HepG2 (cell line): ENCODE data around the gene TMEM80. TPM values are rescaled to one million over a fixed set of nuclear protein-coding genes. Genes with fewer than 3 reads are reported as not detected.

Experiments
- ELF1 ChIP-seq: sonication (generic); formaldehyde crosslinking; IDR thresholded peaks from 2 replicates; pipeline ENCODE4 v1.4.0; 2020; ENCODE audit warnings: missing genetic modification reagents
- KAT2B ChIP-seq: fragments of 150-350 bp; IDR thresholded peaks from 2 replicates; pipeline ENCODE4 v1.6.1; 2014; ENCODE audit warnings: low read depth, low read length, borderline replicate concordance
- MTF2 ChIP-seq: sonication (generic); formaldehyde crosslinking; IDR thresholded peaks from 2 replicates; pipeline ENCODE4 v1.5.0; 2020; ENCODE audit warnings: missing genetic modification reagents, borderline replicate concordance
- NCOA5 ChIP-seq: sonication (generic); formaldehyde crosslinking; IDR thresholded peaks from 2 replicates; pipeline ENCODE4 v1.4.0; 2020; ENCODE audit warnings: missing genetic modification reagents
- SOX6 ChIP-seq, 2 experiments: fragments of 450-650 bp in 1 of 2; sonication (generic) in 1 of 2; formaldehyde crosslinking in 1 of 2; IDR thresholded peaks; 2 replicates each; pipeline versions ENCODE4 v1.4.0 to v1.6.1; 2017 to 2020; ENCODE audit warnings: antibody characterized with exemption in 1 of 2, mild to moderate bottlenecking in 1 of 2, missing genetic modification reagents in 1 of 2
- ZNF431 ChIP-seq: sonication (generic); formaldehyde crosslinking; IDR thresholded peaks from 2 replicates; pipeline ENCODE4 v1.9.0; 2022; ENCODE audit warnings: missing genetic modification reagents, low read depth, mild to moderate bottlenecking, borderline replicate concordance
- ZNF570 ChIP-seq: sonication (generic); formaldehyde crosslinking; IDR thresholded peaks from 2 replicates; pipeline ENCODE4 v1.4.0; 2020; ENCODE audit warnings: mild to moderate bottlenecking, missing genetic modification reagents, borderline replicate concordance
- polyA plus RNA-seq, 8 experiments: library from polyadenylated mRNA; depleted of rRNA in 3 of 8; stranded (reverse) in 7 of 8; unstranded in 1 of 8; fragments of >200 nt; fragmentation: Illumina TruSeq in 4 of 8; extraction: Trizol in 4 of 8; gene quantifications; 2 replicates each; pipeline versions ENCODE4 v1.2.1 to v1.2.3, GENCODE V29; 2011 to 2016; ENCODE audit warnings: low read depth in 4 of 8, missing spikeins in 1 of 8, mixed read lengths in 1 of 8; ENCODE audit not compliant: insufficient read depth in 1 of 8
- total RNA-seq, 5 experiments: library from RNA; depleted of rRNA; stranded (reverse); fragments of >200 nt; fragmentation: Illumina TruSeq; extraction: Trizol; gene quantifications; 2 replicates each; pipeline ENCODE4 v1.2.3, GENCODE V29; 2016; ENCODE audit warnings: low read depth in 1 of 5
- TF ChIP-seq, protein P1 (sequence below): IDR thresholded peaks from 2 replicates; pipeline ENCODE4 v1.4.0; 2020; ENCODE audit warnings: mild to moderate bottlenecking, missing genetic modification reagents
- TF ChIP-seq, protein P2 (sequence below), 2 experiments: sonication (generic) in 1 of 2; formaldehyde crosslinking in 1 of 2; IDR thresholded peaks; 2 replicates each; pipeline versions ENCODE4 v1.6.1 to v1.9.0; 2014 to 2022; ENCODE audit warnings: antibody characterized with exemption in 1 of 2, borderline replicate concordance in 1 of 2, inconsistent platforms in 1 of 2, low read depth in 1 of 2, missing genetic modification reagents in 1 of 2
- TF ChIP-seq, protein P3 (sequence below), 2 experiments: sonication (generic) in 1 of 2; formaldehyde crosslinking in 1 of 2; IDR thresholded peaks; 2 replicates each; pipeline versions ENCODE4 v1.4.0 to v1.6.1; 2018 to 2020; ENCODE audit warnings: missing genetic modification reagents in 2 of 2, borderline replicate concordance in 1 of 2, low read depth in 1 of 2, mild to moderate bottlenecking in 1 of 2, missing biosample characterization in 1 of 2
- TF ChIP-seq, protein P4 (sequence below), 2 experiments: IDR thresholded peaks; 2 replicates each; pipeline ENCODE4 v1.6.1; 2011 to 2012; ENCODE audit warnings: low read length in 2 of 2, borderline replicate concordance in 1 of 2, low read depth in 1 of 2, mild to moderate bottlenecking in 1 of 2, moderate library complexity in 1 of 2

TMEM80 gene
- total and polyA plus RNA-seq, 2 of the 13 experiments (the other 11 are each of a cell fraction or from before 2014, with no cell fraction given) = 5.6 to 17.1 TPM

DNA sequence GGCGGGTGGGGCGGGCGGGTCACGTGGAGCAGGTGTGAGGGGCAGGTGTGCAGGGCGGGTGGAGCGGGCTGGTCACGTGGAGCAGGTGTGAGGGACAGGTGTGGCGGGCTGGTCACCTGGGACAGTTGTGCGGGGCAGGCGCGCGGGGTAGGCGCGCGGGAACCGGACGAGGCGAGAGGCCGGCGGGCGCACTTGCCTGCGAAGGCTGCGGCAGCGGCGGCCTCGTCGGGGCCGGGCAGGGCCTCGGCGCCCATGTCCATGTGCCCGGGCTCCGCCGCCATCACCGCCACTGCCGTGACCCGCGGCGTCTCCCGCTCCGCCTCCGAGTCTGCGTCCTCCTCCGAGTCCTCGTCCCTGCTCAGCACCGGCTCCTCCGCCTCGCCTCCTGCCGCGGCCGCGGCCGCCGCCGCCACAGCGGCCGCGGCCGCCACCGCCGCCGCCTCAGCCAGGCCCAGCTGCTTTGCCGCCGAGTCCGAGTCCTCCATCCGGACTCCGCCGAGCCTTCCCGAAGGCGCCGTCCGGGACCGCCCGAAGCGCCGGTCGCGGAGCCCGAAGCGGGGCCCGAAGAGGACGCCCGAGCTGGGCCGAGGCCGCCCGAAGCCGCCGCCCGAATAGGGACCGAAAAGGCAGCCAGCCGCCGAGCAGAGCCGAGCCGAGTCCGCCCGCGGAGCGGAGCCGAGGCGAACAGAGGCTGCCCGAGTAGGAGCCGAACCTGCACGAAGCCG is 891 bp upstream of the TMEM80 start, which contains the start of gene DEAF1 (continued):
- TF ChIP-seq NCOA5 (CRISPR knock-in tag) (no peak), ELF1 (CRISPR knock-in tag) (no peak), ZNF570 (CRISPR knock-in tag) (no peak), SOX6 (IDR thresholded peaks at IDR 0.05) (no peak), SOX6 (CRISPR knock-in tag; IDR thresholded peaks at IDR 0.05) (no peak), KAT2B (no peak), MTF2 (no peak), ZNF431 (no peak)
- TF ChIP-seq, protein P1, sequence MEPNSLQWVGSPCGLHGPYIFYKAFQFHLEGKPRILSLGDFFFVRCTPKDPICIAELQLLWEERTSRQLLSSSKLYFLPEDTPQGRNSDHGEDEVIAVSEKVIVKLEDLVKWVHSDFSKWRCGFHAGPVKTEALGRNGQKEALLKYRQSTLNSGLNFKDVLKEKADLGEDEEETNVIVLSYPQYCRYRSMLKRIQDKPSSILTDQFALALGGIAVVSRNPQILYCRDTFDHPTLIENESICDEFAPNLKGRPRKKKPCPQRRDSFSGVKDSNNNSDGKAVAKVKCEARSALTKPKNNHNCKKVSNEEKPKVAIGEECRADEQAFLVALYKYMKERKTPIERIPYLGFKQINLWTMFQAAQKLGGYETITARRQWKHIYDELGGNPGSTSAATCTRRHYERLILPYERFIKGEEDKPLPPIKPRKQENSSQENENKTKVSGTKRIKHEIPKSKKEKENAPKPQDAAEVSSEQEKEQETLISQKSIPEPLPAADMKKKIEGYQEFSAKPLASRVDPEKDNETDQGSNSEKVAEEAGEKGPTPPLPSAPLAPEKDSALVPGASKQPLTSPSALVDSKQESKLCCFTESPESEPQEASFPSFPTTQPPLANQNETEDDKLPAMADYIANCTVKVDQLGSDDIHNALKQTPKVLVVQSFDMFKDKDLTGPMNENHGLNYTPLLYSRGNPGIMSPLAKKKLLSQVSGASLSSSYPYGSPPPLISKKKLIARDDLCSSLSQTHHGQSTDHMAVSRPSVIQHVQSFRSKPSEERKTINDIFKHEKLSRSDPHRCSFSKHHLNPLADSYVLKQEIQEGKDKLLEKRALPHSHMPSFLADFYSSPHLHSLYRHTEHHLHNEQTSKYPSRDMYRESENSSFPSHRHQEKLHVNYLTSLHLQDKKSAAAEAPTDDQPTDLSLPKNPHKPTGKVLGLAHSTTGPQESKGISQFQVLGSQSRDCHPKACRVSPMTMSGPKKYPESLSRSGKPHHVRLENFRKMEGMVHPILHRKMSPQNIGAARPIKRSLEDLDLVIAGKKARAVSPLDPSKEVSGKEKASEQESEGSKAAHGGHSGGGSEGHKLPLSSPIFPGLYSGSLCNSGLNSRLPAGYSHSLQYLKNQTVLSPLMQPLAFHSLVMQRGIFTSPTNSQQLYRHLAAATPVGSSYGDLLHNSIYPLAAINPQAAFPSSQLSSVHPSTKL (CRISPR knock-in tag) = no peak
- TF ChIP-seq, protein P2, sequence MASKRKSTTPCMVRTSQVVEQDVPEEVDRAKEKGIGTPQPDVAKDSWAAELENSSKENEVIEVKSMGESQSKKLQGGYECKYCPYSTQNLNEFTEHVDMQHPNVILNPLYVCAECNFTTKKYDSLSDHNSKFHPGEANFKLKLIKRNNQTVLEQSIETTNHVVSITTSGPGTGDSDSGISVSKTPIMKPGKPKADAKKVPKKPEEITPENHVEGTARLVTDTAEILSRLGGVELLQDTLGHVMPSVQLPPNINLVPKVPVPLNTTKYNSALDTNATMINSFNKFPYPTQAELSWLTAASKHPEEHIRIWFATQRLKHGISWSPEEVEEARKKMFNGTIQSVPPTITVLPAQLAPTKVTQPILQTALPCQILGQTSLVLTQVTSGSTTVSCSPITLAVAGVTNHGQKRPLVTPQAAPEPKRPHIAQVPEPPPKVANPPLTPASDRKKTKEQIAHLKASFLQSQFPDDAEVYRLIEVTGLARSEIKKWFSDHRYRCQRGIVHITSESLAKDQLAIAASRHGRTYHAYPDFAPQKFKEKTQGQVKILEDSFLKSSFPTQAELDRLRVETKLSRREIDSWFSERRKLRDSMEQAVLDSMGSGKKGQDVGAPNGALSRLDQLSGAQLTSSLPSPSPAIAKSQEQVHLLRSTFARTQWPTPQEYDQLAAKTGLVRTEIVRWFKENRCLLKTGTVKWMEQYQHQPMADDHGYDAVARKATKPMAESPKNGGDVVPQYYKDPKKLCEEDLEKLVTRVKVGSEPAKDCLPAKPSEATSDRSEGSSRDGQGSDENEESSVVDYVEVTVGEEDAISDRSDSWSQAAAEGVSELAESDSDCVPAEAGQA (IDR thresholded peaks at IDR 0.05; ENCODE audit: low read depth) = no peak
- TF ChIP-seq, protein P2 (CRISPR knock-in tag; IDR thresholded peaks at IDR 0.05; ENCODE audit: borderline replicate concordance) = peak; percentile 58; the same call in 1 of the 2 replicates
- TF ChIP-seq, protein P3, sequence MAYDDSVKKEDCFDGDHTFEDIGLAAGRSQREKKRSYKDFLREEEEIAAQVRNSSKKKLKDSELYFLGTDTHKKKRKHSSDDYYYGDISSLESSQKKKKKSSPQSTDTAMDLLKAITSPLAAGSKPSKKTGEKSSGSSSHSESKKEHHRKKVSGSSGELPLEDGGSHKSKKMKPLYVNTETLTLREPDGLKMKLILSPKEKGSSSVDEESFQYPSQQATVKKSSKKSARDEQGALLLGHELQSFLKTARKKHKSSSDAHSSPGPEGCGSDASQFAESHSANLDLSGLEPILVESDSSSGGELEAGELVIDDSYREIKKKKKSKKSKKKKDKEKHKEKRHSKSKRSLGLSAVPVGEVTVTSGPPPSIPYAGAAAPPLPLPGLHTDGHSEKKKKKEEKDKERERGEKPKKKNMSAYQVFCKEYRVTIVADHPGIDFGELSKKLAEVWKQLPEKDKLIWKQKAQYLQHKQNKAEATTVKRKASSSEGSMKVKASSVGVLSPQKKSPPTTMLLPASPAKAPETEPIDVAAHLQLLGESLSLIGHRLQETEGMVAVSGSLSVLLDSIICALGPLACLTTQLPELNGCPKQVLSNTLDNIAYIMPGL (CRISPR knock-in tag; IDR thresholded peaks at IDR 0.05; ENCODE audit: borderline replicate concordance in 1 of 2, low read depth in 1 of 2) = no peak; a peak in 1 of 4 replicates
- TF ChIP-seq, protein P4, sequence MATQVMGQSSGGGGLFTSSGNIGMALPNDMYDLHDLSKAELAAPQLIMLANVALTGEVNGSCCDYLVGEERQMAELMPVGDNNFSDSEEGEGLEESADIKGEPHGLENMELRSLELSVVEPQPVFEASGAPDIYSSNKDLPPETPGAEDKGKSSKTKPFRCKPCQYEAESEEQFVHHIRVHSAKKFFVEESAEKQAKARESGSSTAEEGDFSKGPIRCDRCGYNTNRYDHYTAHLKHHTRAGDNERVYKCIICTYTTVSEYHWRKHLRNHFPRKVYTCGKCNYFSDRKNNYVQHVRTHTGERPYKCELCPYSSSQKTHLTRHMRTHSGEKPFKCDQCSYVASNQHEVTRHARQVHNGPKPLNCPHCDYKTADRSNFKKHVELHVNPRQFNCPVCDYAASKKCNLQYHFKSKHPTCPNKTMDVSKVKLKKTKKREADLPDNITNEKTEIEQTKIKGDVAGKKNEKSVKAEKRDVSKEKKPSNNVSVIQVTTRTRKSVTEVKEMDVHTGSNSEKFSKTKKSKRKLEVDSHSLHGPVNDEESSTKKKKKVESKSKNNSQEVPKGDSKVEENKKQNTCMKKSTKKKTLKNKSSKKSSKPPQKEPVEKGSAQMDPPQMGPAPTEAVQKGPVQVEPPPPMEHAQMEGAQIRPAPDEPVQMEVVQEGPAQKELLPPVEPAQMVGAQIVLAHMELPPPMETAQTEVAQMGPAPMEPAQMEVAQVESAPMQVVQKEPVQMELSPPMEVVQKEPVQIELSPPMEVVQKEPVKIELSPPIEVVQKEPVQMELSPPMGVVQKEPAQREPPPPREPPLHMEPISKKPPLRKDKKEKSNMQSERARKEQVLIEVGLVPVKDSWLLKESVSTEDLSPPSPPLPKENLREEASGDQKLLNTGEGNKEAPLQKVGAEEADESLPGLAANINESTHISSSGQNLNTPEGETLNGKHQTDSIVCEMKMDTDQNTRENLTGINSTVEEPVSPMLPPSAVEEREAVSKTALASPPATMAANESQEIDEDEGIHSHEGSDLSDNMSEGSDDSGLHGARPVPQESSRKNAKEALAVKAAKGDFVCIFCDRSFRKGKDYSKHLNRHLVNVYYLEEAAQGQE (IDR thresholded peaks at IDR 0.05; ENCODE audit: borderline replicate concordance in 1 of 2, low read depth in 1 of 2, low read length in 2 of 2) = no peak
